RWPE2 (cell line): ENCODE measurements around the gene LPCAT3.
"Not testable (repeated sequence)": the region's sequence is repeated elsewhere in the genome, so short reads cannot be mapped to it uniquely, and the experiment has no call there.

Experiments used
- ATAC-seq: fragments of 200-7000 bp; cut with Tn5 transposase; 3 replicates; pipeline ENCODE4 v1.9.1; 2021; ENCODE audit warnings: low read depth
- DNase-seq: peaks from one replicate; pipeline ENCODE4 v3.0.0-alpha.2; 2020; ENCODE audit warnings: low spot score
- H3K27ac ChIP-seq: fragments of 450-650 bp; 2 replicates; pipeline ENCODE4 v1.5.1; 2017; ENCODE audit warnings: mild to moderate bottlenecking; ENCODE audit not compliant: poor library complexity, severe bottlenecking
- H3K27me3 ChIP-seq: fragments of 250-450 bp; sonication (Bioruptor Pico); 2 replicates; pipeline ENCODE4 v1.5.1; 2021; ENCODE audit warnings: mild to moderate bottlenecking, moderate library complexity; ENCODE audit not compliant: insufficient read depth, poor library complexity, severe bottlenecking
- H3K36me3 ChIP-seq: fragments of 250-450 bp; sonication (Bioruptor Pico); 2 replicates; pipeline ENCODE4 v1.5.1; 2020; ENCODE audit warnings: low read depth, mild to moderate bottlenecking, moderate library complexity
- H3K4me1 ChIP-seq: fragments of 250-450 bp; sonication (Bioruptor Pico); 2 replicates; pipeline ENCODE4 v1.5.1; 2021; ENCODE audit warnings: mild to moderate bottlenecking, moderate library complexity; ENCODE audit not compliant: insufficient read depth, poor library complexity, severe bottlenecking
- H3K4me3 ChIP-seq: fragments of 250-450 bp; sonication (Bioruptor Pico); 2 replicates; pipeline ENCODE4 v1.5.1; 2021; ENCODE audit warnings: mild to moderate bottlenecking, moderate library complexity; ENCODE audit not compliant: severe bottlenecking
- H3K9me3 ChIP-seq: fragments of 250-450 bp; sonication (Bioruptor Pico); 2 replicates; pipeline ENCODE4 v1.5.1; 2021; ENCODE audit warnings: mild to moderate bottlenecking, moderate library complexity; ENCODE audit not compliant: severe bottlenecking
- TF ChIP-seq, protein P1 (sequence below): fragments of 450-650 bp; IDR thresholded peaks from one replicate; pipeline ENCODE4 v1.5.1; 2017; ENCODE audit warnings: mild to moderate bottlenecking, moderate library complexity; ENCODE audit not compliant: poor library complexity, severe bottlenecking

LPCAT3 gene

DNA sequence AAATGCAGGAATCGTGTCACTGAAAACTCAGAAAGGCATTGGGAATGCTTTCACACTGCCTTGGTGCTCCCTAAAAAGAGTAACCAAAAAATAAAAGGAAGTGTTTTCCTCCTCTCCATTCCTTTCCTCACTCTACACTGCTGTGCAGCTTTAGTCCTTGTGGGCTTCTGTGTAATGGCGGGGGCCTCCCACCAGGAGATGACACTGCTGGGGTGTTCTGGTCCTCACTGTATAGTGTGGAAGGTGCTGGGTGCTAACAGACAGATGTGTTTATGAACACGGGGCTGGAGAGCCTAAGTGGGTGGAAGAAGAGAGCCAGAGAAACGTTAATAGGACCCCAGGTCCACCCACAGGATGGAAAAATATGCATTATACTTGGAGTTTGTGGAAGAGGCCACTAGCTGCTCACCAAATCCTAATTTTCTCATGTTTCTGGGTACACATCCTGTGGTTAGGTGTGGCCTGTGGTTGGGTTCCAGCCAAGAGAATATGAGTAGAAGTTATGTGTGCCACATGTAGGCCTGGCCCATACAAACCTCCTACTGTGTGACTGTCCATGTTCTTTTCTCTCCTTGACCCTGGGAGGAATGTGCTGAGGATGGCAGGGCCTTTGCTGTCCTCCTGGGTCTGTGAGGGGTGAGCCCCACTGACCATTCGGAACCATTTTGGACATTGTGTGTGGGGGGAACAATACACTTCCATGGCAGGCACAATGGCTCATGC, 28.3 kb upstream of the LPCAT3 start:
- no peak overlapping the region for H3K27ac ChIP-seq
- ATAC-seq (no peak), DNase-seq (no peak)
- TF ChIP-seq, protein P1, sequence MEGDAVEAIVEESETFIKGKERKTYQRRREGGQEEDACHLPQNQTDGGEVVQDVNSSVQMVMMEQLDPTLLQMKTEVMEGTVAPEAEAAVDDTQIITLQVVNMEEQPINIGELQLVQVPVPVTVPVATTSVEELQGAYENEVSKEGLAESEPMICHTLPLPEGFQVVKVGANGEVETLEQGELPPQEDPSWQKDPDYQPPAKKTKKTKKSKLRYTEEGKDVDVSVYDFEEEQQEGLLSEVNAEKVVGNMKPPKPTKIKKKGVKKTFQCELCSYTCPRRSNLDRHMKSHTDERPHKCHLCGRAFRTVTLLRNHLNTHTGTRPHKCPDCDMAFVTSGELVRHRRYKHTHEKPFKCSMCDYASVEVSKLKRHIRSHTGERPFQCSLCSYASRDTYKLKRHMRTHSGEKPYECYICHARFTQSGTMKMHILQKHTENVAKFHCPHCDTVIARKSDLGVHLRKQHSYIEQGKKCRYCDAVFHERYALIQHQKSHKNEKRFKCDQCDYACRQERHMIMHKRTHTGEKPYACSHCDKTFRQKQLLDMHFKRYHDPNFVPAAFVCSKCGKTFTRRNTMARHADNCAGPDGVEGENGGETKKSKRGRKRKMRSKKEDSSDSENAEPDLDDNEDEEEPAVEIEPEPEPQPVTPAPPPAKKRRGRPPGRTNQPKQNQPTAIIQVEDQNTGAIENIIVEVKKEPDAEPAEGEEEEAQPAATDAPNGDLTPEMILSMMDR, result no peak
- H3K36me3 ChIP-seq, result no peaks in the 10 kb centered on the region
- H3K9me3 ChIP-seq, result no peaks in the 10 kb centered on the region
- H3K4me1 ChIP-seq, result no peaks in the 10 kb centered on the region
- no peaks in the 10 kb centered on the region for H3K27me3 ChIP-seq
- no peak overlapping the region for H3K4me3 ChIP-seq

DNA sequence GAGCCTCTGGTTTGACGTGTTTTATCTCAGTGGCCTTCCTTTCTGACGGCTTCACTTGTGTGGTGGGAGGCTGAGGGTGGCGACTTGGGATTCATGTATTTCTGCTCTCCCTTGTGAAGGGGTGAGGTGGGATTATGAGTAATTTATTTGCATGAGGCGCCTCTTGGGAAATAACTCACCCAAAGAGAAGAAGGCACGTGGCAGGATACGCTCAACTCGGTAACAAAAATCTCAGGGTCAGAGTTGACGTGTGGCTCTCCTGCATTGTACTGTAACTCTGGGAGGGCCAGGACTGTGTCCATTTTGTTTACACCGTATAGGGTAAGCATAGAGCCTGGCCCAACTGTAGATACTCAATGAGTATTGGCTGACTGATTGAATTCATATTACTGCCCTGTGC, 27.6 kb upstream of the LPCAT3 start:
- TF ChIP-seq, protein P1, result no peak
- Histone ChIP-seq H3K4me1 (no peaks in the 10 kb centered on the region), H3K27me3 (no peaks in the 10 kb centered on the region), H3K36me3 (no peaks in the 10 kb centered on the region), H3K4me3 (no peak overlapping the region), H3K27ac (no peak overlapping the region), H3K9me3 (no peaks in the 10 kb centered on the region)
- no peak for ATAC-seq
- DNase-seq, result no peak

DNA sequence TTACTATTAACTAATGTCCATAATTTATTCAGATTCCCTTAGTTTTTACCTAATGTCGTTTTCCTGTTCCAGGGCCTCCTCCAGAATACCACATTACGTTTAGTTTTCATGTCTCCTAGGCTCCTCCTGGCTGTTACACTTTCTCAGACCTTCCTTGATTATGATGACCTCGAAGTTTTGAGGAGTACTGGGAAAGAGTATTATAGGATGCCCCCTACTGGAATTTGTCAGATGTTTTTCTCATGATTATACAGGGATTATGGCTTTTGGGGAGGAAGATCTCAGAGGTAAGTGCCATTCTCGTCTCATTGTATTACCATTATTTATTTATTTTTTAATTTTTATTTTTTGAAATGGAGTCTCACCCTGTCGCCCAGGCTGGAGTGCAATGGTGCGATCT, 24.6 kb upstream of the LPCAT3 start:
- no peak for DNase-seq
- ATAC-seq, result peak; percentile 53; the same call in 2 of the 3 replicates
- Histone ChIP-seq H3K9me3 (no peaks in the 10 kb centered on the region), H3K4me3 (no peak overlapping the region), H3K27ac (no peak overlapping the region), H3K4me1 (peaks cover 10% of the 10 kb centered on the region), H3K27me3 (no peaks in the 10 kb centered on the region), H3K36me3 (no peaks in the 10 kb centered on the region)
- TF ChIP-seq, protein P1, result peak; percentile 33

DNA sequence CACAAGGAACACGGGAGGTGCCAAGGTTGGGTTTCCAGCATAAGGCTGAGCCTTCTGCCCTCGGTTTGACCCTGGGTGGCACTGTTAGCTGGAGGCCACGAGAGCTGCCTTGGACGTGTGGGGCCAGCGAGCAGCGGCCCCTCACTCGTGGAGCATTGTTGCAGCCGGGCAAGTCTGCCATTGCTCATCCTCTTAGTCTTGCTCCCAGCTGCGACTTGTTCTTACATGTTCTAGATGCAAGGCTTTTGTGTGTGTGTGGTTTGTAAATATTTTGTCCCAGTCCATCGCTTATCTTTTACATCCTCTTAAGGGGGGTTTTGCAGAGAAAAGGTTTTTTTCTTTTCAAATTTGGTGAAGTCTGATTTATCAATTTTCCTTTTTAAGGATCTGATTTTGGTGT, 21.1 kb upstream of the LPCAT3 start:
- no peaks in the 10 kb centered on the region for H3K9me3 ChIP-seq
- no peak overlapping the region for H3K4me3 ChIP-seq
- H3K36me3 ChIP-seq, result no peaks in the 10 kb centered on the region
- no peak overlapping the region for H3K27ac ChIP-seq
- no peaks in the 10 kb centered on the region for H3K27me3 ChIP-seq
- TF ChIP-seq, protein P1, result no peak
- ATAC-seq, result peak; percentile 86
- peaks cover 10% of the 10 kb centered on the region for H3K4me1 ChIP-seq
- no peak for DNase-seq

DNA sequence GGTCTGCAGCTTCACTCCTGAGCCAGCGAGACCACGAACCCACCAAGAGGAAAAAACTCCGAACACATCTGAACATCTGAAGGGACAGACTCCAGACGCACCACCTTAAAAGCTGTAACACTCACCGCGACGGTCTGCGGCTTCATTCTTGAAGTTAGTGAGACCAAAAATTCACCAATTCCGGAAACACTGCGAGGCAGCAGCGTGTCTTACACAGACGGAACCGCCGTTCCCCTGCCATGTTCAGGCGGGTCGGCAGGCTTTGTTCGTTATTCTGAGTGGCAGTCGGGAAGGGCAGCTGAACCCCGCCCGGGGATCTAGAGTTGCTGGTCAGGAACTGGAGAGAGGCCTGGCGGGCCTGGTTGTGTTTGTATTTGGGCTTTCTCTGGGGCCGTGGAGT, 20.3 kb upstream of the LPCAT3 start:
- Histone ChIP-seq H3K27me3 (no peaks in the 10 kb centered on the region), H3K4me3 (no peak overlapping the region), H3K36me3 (no peaks in the 10 kb centered on the region), H3K4me1 (peaks cover 10% of the 10 kb centered on the region), H3K27ac (no peak overlapping the region), H3K9me3 (no peaks in the 10 kb centered on the region)
- DNase-seq, result no peak
- ATAC-seq, result no peak
- TF ChIP-seq, protein P1, result no peak

DNA sequence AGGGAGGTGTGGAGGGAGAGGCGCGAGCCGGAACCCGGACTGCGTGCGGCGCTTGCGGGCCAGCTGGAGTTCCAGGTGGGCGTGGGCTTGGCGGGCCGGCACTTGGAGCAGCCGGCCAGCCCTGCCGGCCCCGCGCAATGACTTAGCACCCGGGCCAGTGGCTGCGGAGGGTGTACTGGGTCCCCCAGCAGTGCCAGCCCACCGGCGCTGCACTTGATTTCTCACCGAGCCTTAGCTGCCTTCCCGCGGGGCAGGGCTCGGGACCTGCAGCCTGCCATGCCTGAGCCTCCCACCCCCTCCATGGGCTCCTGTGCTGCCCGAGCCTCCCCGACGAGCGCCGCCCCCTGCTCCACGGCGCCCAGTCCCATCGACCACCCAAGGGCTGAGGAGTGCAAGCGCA, 19.1 kb upstream of the LPCAT3 start:
- H3K9me3 ChIP-seq, H3K27ac ChIP-seq, H3K36me3 ChIP-seq, H3K27me3 ChIP-seq, H3K4me3 ChIP-seq, DNase-seq, ATAC-seq, H3K4me1 ChIP-seq: not testable (repeated sequence)
